IPS-18c (cell line): ENCODE measurements around the gene SYNE3.

Experiments
- H3K4me3 ChIP-seq: 2 replicates; pipeline ENCODE4 v1.7.0; 2013; ENCODE audit warnings: low read depth, mild to moderate bottlenecking, low read length, moderate library complexity; ENCODE audit not compliant: insufficient read depth
- H3K9me3 ChIP-seq: one replicate; pipeline ENCODE4 v1.6.1; 2013; ENCODE audit warnings: mild to moderate bottlenecking, low read length, moderate library complexity; ENCODE audit not compliant: control insufficient read depth, insufficient read depth

SYNE3 gene

DNA sequence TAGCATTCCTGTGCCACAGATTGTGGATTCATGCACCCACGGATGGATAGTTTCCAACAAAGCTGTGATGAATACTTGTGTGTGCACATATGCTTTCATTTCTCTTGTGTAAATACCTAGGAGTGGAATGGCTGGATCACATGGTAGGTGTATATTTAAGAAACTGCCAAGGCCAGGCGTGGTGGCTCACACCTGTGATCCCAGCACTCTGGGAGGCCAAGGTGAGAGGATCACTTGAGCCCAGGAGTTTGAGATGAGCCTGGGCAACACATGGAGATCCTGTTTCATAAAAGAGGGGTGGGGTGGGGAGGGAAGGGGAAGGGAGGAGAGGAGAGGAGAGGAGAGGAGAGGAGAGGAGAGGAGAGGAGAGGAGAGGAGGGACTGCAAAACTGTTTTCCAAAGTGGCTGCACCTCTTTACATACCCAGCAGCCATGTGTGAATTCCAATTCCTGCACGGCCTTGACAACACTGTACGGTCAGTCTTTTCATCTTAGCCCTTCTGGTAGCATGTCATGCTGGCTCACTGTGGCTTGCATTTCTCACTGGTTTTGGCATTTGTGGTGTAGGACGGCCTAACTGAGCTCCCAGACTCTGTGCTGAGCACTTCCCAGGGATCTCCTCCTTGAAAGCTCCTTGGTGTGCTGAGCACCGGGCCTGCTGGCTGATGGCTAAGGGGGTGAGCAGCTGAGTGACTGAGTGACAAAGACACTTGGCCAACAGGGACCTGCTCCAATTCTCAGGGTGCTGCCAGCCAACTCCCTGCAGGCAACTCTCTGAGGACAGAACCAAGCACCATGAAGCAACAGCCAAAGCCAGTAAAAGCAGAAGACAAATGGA is 27.9 kb downstream of the SYNE3 start:
- H3K4me3 ChIP-seq: no peak overlapping the region
- no peaks in the 10 kb centered on the region for H3K9me3 ChIP-seq

- no peak overlapping the region for H3K4me3 ChIP-seq
- no peaks in the 10 kb centered on the region for H3K9me3 ChIP-seq
These were observed 28.8 kb downstream of the SYNE3 start for GRCh38 chr14:95487669-95488084.

- H3K9me3 ChIP-seq: no peaks in the 10 kb centered on the region
These were observed 29.4 kb downstream of the SYNE3 start for GRCh38 chr14:95486875-95487668.

DNA sequence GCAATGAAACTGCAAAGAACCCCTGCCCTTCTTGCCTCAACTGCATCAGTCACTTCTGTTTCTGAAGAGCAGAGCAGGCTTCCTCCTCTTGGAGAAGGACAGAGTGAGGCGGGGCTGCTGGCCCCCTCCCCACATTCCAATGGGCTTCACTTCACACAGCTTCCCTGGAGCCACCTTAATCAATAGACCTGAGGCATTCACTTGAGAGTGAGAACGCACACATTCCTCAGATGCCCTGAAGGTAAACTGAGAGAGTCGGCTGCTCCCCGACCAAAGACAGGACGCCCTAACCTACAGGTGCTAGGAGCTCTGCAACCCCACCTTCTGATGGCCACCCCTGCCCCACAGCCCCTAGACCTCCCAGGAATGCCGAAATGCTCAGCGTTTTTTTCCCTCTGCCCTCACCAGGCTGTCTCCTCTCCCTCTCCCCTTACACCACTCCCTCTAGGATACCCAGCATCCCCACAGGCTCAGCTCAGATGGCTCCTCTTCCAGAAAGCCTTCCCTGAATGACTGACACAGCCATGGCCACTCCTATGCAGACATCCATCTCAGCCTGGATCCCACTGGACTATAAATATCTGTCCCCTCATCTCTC is 31.1 kb downstream of the SYNE3 start:
- no peak overlapping the region for H3K4me3 ChIP-seq
- H3K9me3 ChIP-seq: no peaks in the 10 kb centered on the region

More at GRCh38 chr14:95486875-95487668, 29.4 kb downstream of the SYNE3 start:
- no peak overlapping the region for H3K4me3 ChIP-seq

- H3K4me3 ChIP-seq: no peak overlapping the region
- H3K9me3 ChIP-seq: no peaks in the 10 kb centered on the region
These were observed 32.2 kb downstream of the SYNE3 start for GRCh38 chr14:95484296-95484695.

GRCh38 chr14:95483309-95484165 is 32.9 kb downstream of the SYNE3 start:
- no peak overlapping the region for H3K4me3 ChIP-seq
- H3K9me3 ChIP-seq: no peaks in the 10 kb centered on the region

DNA sequence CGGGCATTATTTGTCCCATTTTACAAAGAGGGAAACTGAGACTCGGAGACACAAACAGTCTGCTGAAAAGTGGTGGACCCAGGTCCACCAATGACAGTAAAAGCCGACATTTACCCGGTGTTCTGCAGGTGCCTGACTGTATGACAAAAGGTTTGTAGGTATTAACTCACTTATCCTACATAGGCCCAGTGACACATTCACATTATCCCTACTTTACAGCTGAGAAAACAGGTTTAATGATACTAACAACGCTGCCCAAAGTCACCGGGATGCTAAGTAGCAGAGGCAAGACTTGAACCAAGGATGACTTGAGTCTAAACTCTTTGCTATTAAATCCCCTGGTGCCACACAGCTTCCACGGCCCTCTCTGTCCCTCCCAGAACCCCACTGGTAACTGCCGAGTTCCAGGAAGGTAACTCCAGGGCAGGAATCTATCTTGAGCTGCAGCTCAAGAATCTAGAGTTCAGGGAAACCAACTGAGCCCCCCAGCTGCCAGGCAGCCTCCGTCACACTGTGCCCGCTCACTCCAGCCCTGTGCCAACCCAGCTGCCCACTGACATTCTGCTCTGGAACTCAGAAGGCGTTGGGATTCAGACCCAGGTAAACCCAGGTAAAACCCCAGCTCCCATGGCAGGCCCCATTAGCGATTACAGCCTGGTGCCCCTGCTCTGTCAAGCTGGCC is 33.7 kb downstream of the SYNE3 start:
- Histone ChIP-seq H3K9me3 (no peaks in the 10 kb centered on the region), H3K4me3 (no peak overlapping the region)

DNA sequence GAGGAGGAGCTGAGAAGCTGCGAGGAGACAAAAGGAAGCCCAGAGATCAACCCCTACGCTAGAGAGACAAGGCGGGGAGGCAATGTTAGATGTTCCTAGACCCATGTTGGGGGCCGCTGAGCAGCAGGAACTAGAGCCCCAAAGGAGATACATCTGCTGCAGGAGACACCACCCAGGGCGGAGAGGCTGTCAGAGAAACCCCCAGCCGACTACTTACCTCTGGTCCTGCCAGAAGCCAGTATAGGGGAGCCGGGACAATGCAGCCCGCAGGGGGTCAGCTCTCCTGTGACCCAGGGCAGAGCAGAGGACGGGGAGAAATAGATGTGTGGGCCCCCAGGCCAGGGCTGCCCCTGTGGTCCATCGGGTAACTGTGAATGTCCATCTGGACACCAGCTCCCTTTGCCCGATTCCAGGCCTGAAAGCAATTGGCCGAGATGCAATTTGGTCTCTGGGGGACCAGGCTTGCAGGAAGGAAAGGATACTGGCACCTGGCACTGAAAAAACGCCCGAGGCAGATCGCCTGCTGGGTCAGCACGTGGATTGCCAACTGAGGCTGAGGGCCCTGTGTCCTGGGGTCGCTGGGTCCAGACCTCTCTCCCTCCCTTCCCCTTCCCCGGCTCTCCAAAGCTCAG is 34.9 kb downstream of the SYNE3 start:
- no peak overlapping the region for H3K4me3 ChIP-seq
- H3K9me3 ChIP-seq: no peaks in the 10 kb centered on the region

GRCh38 chr14:95480887-95481226 is 35.6 kb downstream of the SYNE3 start:
- no peak overlapping the region for H3K4me3 ChIP-seq

DNA sequence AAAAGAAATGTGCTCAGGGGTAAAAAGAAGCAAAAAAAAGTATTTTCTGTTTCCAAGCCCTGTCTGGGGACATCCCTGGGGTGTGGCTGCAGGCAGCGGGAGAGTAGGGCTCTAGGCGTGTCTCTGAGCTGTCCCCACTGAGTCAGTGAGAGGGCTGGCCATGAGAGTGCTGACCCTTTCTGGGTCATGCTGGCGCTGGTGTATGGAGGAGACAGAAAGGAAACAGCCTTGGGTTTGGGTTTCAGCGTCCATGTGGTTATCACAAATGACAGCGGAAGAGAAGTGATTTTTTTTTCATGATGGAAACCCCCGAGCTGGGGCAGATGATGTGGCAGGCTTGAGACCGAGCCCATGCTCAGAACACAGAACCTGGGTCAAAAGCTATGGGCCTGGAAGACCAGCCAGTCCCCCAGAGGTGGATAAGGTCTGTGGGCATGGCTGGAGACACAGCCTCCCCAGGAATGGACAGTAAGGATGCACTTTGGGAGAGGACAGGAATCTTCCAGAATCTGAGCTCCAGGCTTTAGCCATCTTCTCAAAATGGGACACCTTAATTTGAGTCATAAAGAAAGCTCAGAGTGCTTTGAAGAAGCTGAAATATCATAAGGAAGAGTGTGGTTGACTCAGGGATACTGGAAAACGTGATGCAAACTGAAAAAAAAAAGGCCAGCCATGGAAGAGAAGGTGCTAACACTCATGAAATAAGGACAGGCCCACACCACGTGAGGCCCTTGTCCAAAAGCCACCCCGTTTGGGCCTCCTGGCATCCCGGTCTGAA is 36.2 kb downstream of the SYNE3 start:
- Histone ChIP-seq H3K4me3 (no peak overlapping the region), H3K9me3 (no peaks in the 10 kb centered on the region)

More at GRCh38 chr14:95480887-95481226, 35.6 kb downstream of the SYNE3 start:
- H3K9me3 ChIP-seq: no peaks in the 10 kb centered on the region

GRCh38 chr14:95479494-95479893 is 37.0 kb downstream of the SYNE3 start:
- Histone ChIP-seq H3K9me3 (no peaks in the 10 kb centered on the region), H3K4me3 (no peak overlapping the region)

- no peak overlapping the region for H3K4me3 ChIP-seq
These were observed 37.6 kb downstream of the SYNE3 start for GRCh38 chr14:95478818-95479217.

GRCh38 chr14:95478309-95478708 is 38.1 kb downstream of the SYNE3 start:
- Histone ChIP-seq H3K9me3 (no peaks in the 10 kb centered on the region), H3K4me3 (no peak overlapping the region)

More at GRCh38 chr14:95478818-95479217, 37.6 kb downstream of the SYNE3 start:
- H3K9me3 ChIP-seq: no peaks in the 10 kb centered on the region

GRCh38 chr14:95477411-95478269 is 38.8 kb downstream of the SYNE3 start:
- Histone ChIP-seq H3K9me3 (no peaks in the 10 kb centered on the region), H3K4me3 (no peak overlapping the region)

GRCh38 chr14:95476747-95477146 is 39.7 kb downstream of the SYNE3 start:
- H3K9me3 ChIP-seq: no peaks in the 10 kb centered on the region
- H3K4me3 ChIP-seq: no peak overlapping the region
